Measurements from ENCODE around the gene BIRC3.

DNA sequence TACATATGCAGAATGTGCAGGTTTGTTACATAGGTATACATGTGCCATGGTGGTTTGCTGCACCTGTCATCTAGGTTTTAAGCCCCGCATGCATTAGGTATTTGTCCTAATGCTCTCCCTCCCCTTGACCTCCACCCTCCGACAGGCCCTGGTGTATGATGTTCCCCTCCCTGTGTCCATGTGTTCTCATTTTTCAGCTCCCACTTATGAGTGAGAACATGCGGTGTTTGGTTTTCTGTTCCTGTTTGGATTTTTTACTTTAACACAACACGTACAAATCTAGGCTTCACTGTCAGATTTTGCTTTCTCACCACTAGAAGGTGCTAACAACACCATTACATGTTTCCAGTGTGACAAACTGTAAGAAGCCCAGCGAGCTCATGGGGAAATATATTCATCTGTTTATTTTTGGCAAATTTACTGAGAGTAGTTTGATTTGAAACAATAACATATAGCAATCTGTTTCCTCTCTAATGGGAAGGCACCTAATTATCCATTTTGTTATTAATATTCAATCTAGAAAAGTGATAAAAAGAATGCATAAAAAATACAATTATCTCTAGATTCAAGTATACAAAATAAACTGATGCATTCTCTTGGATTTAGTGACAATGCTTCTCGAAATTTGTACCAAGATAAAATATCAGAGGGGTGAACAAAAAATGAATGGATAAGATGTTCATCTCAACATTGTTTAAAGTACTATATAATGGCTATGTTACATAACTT lies 23.2 kb upstream of the BIRC3 start:
- TF ChIP-seq, protein P1, sequence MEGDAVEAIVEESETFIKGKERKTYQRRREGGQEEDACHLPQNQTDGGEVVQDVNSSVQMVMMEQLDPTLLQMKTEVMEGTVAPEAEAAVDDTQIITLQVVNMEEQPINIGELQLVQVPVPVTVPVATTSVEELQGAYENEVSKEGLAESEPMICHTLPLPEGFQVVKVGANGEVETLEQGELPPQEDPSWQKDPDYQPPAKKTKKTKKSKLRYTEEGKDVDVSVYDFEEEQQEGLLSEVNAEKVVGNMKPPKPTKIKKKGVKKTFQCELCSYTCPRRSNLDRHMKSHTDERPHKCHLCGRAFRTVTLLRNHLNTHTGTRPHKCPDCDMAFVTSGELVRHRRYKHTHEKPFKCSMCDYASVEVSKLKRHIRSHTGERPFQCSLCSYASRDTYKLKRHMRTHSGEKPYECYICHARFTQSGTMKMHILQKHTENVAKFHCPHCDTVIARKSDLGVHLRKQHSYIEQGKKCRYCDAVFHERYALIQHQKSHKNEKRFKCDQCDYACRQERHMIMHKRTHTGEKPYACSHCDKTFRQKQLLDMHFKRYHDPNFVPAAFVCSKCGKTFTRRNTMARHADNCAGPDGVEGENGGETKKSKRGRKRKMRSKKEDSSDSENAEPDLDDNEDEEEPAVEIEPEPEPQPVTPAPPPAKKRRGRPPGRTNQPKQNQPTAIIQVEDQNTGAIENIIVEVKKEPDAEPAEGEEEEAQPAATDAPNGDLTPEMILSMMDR (IDR thresholded peaks at IDR 0.05), result peak; percentile 53 to 71 (median 68)
- TF ChIP-seq POLR2A (IDR thresholded peaks at IDR 0.05) (no peak), POLR2AphosphoS5 (IDR thresholded peaks at IDR 0.05) (no peak)

Measured in gastroesophageal sphincter (tissue), 3 donors.